Stromal cell of bone marrow (primary cell): ENCODE results near the gene SPPL3.
"Not testable (repeated sequence)": the region's sequence is repeated elsewhere in the genome, so short reads cannot be mapped to it uniquely, and the experiment has no call there.

Experiments
- DNase-seq: peaks from one replicate; pipeline ENCODE4 v3.0.0-alpha.2; 2012; ENCODE audit warnings: low read depth

Gene SPPL3

GRCh38 chr12:120817559-120818330, 86.4 kb downstream of the SPPL3 start:
- no peak for DNase-seq

GRCh38 chr12:120816363-120816762, 87.8 kb downstream of the SPPL3 start:
- no peak for DNase-seq

- DNase-seq: no peak
These were observed 89.2 kb downstream of the SPPL3 start for GRCh38 chr12:120814903-120815429.

- no peak for DNase-seq
These were observed 89.8 kb downstream of the SPPL3 start for GRCh38 chr12:120814203-120814902.

- no peak for DNase-seq
These were observed 90.5 kb downstream of the SPPL3 start for GRCh38 chr12:120813588-120814153.

GRCh38 chr12:120810021-120810420, 94.1 kb downstream of the SPPL3 start:
- no peak for DNase-seq

GRCh38 chr12:120804428-120804827, 99.7 kb downstream of the SPPL3 start:
- no peak for DNase-seq

GRCh38 chr12:120801146-120801545, 103.0 kb downstream of the SPPL3 start:
- DNase-seq: no peak

GRCh38 chr12:120800665-120801064, 103.5 kb downstream of the SPPL3 start:
- DNase-seq: no peak

GRCh38 chr12:120799243-120800045, 104.7 kb downstream of the SPPL3 start:
- DNase-seq: no peak

- DNase-seq: no peak
These were observed 105.5 kb downstream of the SPPL3 start for GRCh38 chr12:120798696-120799095.

GRCh38 chr12:120797677-120798642, 106.2 kb downstream of the SPPL3 start:
- DNase-seq: no peak

- no peak for DNase-seq
These were observed 108.5 kb downstream of the SPPL3 start for GRCh38 chr12:120795441-120796178.

GRCh38 chr12:120793357-120793756, 110.8 kb downstream of the SPPL3 start:
- DNase-seq: no peak

- not testable (repeated sequence) for DNase-seq
These were observed 111.7 kb downstream of the SPPL3 start for GRCh38 chr12:120792456-120792855.

GRCh38 chr12:120791669-120792176, 112.4 kb downstream of the SPPL3 start:
- no peak for DNase-seq

GRCh38 chr12:120790114-120790513, 114.0 kb downstream of the SPPL3 start:
- DNase-seq: no peak

GRCh38 chr12:120787889-120788288, 116.3 kb downstream of the SPPL3 start:
- DNase-seq: no peak

GRCh38 chr12:120784804-120785203, 119.4 kb downstream of the SPPL3 start:
- no peak for DNase-seq

- DNase-seq: no peak
These were observed 121.0 kb downstream of the SPPL3 start for GRCh38 chr12:120783197-120783596.
